Activated T-helper 1 cell treated with anti-CD3 and anti-CD28 coated beads, Interleukin-12 subunit alpha, Interleukin-12 subunit beta, Interleukin-2, Interleukin-4 antibody, amounts not matched to agents 30 ng/mL and 10 ng/mL and 1 ng/mL, durations not matched to agents 14 hours and 24 hours and 36 hours (primary cell): Measurements from ENCODE around the gene STAG1. TPM values are rescaled to one million over a fixed set of nuclear protein-coding genes. Genes with fewer than 3 reads are reported as not detected.

Source experiments
- DNase-seq: peaks from one replicate; pipeline ENCODE4 v3.0.0; 2021; ENCODE audit warnings: low spot score
- H3K27ac Mint-ChIP-seq: one replicate; pipeline ENCODE4 v1.8.0; 2021; ENCODE audit warnings: mild to moderate bottlenecking, mixed read lengths
- H3K27me3 Mint-ChIP-seq: one replicate; pipeline ENCODE4 v1.8.0; 2022; ENCODE audit warnings: mild to moderate bottlenecking, moderate library complexity, mixed read lengths; ENCODE audit not compliant: insufficient read depth
- H3K36me3 Mint-ChIP-seq: one replicate; pipeline ENCODE4 v1.8.0; 2021; ENCODE audit warnings: low read depth, mixed read lengths
- H3K4me1 Mint-ChIP-seq: one replicate; pipeline ENCODE4 v1.8.0; 2021; ENCODE audit warnings: low read depth, mixed read lengths
- H3K4me3 Mint-ChIP-seq: one replicate; pipeline ENCODE4 v1.8.0; 2021; ENCODE audit warnings: mild to moderate bottlenecking, moderate library complexity, mixed read lengths
- H3K9me3 Mint-ChIP-seq: one replicate; pipeline ENCODE4 v1.8.0; 2021; ENCODE audit warnings: mixed read lengths
- intact Hi-C: fragments of 100-400 bp; cut with micrococcal nuclease; formaldehyde crosslinking; loops from one replicate; pipeline ENCODE4 v1.15.1; 2024
- total RNA-seq: library from RNA; stranded (reverse); gene quantifications from 2 replicates; pipeline ENCODE4 v1.2.3, GENCODE V29; 2022

STAG1 gene
- total RNA-seq, 1 donor from 2014 or later = 47.1 TPM

DNA sequence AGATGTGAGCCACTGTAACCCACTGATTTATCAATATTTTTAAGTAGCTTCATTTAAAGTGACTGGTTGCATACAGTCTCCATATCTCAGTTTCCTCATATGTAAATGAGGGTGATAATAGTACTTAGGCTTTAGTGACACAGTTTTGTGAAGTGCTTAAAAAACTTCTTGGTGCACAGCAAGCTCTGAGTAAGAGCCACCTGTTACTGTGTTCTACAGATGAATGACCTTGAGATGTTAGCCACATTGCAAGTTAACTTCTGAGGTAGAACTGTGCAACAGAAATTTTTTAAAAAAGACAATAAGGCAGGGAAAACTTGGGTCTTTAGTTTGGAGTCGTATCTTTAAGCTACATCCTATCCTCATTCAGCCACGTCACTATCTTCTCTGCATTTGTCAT is 458.9 kb downstream of the STAG1 start:
- H3K9me3 Mint-ChIP-seq = no peaks in the 10 kb centered on the region
- no peaks in the 10 kb centered on the region for H3K4me1 Mint-ChIP-seq
- intact Hi-C loops = no loop called here
- DNase-seq = no peak
- H3K27me3 Mint-ChIP-seq = no peaks in the 10 kb centered on the region
- H3K27ac Mint-ChIP-seq = no peak overlapping the region
- H3K36me3 Mint-ChIP-seq = peaks cover 15% of the 10 kb centered on the region
- H3K4me3 Mint-ChIP-seq = no peak overlapping the region

DNA sequence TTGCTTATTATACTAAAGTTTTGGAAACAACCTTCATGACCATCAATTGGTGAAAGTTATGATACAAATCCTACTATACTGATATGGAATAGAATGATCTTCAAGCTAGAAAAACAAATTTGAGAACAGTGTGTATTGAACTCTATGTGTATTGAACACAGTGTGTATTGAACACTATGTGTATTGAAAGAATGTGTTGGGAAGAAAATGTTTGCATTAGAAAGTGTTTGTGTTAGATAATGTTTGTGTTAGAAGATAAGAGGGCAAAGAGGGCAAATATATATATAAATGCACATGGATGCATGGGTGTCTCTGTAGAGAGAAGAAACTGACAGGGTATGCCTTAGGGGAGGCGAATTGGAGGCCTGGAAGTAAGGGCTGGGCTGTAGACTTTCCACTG is 459.7 kb downstream of the STAG1 start:
- H3K9me3 Mint-ChIP-seq = no peaks in the 10 kb centered on the region
- intact Hi-C loops = no loop called here
- no peak overlapping the region for H3K4me3 Mint-ChIP-seq
- no peak for DNase-seq
- no peaks in the 10 kb centered on the region for H3K27me3 Mint-ChIP-seq
- no peaks in the 10 kb centered on the region for H3K4me1 Mint-ChIP-seq
- H3K27ac Mint-ChIP-seq = no peak overlapping the region
- peaks cover 16% of the 10 kb centered on the region for H3K36me3 Mint-ChIP-seq

DNA sequence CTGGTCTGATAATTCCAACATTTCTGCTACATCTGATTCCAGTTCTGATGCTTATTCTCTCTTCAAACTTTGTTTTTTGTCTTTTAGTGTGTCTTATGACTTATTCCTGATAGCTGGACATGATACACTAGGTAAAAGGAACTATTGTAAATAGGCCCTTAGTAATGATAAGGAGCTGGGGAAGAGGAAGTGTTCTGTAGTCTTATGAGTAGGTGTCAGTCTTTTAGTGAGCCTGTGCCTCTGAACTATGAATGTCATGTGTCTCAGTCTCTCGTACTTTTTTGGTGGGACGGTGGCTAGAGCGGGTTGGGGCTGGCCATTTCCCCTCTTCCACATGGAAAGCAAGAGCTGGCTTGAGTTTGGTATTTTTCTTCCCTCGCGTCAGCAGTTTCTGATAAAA is 460.9 kb downstream of the STAG1 start:
- H3K27ac Mint-ChIP-seq = no peak overlapping the region
- H3K36me3 Mint-ChIP-seq = peaks cover 18% of the 10 kb centered on the region
- intact Hi-C loops = no loop called here
- H3K4me3 Mint-ChIP-seq = no peak overlapping the region
- no peak for DNase-seq
- H3K27me3 Mint-ChIP-seq = no peaks in the 10 kb centered on the region
- no peaks in the 10 kb centered on the region for H3K9me3 Mint-ChIP-seq
- H3K4me1 Mint-ChIP-seq = no peaks in the 10 kb centered on the region

Other genes with a start within 250 kb of the STAG1 start
- gene SLC35G2, start 66.7 kb upstream of the STAG1 start, total RNA-seq = 2.6 and 3.0 TPM in 2 replicates
- gene NCK1, start 109.8 kb upstream of the STAG1 start, total RNA-seq = 33.2 and 33.4 TPM in 2 replicates
- 1.5 and 1.9 TPM in 2 replicates for gene IL20RB, start 205.6 kb upstream of the STAG1 start, total RNA-seq